AG08395 (cell line): Measurements from ENCODE around the gene COQ5.
A peak's percentile ranks its signal among the peaks of the same experiment; 100 is the strongest.
"Not testable (repeated sequence)": the region's sequence is repeated elsewhere in the genome, so short reads cannot be mapped to it uniquely, and the experiment has no call there.

Source experiments
- DNase-seq: peaks from one replicate; pipeline ENCODE4 v3.0.0; 2012; ENCODE audit warnings: mixed read lengths, low spot score

The COQ5 gene, protein sequence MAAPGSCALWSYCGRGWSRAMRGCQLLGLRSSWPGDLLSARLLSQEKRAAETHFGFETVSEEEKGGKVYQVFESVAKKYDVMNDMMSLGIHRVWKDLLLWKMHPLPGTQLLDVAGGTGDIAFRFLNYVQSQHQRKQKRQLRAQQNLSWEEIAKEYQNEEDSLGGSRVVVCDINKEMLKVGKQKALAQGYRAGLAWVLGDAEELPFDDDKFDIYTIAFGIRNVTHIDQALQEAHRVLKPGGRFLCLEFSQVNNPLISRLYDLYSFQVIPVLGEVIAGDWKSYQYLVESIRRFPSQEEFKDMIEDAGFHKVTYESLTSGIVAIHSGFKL

DNA sequence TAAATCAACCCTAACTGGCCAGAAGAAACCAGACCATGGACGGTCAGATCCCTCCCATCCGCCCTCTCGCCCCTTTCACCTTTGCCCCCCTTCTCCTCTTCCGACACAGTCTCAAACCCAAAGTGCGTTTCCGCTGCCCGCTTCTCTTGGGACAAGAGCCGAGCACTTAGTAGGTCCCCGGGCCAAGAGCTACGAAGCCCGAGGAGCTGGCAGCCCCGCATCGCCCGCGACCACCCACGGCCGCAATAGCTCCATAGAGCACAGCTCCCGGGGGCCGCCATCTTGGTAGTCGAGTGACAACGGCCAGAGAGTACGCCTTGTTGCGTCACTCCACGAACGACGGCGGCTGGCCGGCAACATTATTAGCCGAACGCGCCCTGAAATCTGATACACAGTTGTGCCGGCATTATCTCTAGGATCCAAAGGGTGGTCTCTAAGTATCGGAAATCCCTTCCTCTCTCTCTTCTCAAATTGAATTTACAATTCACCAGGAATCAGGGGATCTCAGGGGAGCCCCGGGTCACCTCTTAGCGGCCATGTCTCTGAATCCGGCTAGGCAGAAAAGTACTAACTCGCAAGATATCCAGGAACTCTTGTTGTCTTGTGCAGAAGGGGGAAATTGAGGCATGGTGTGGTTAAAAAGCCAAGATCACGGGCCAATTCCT, at the start of gene COQ5:
TSS of gene COQ5 (minus strand) at position 298 of the 665 bp plus-strand sequence. CDS start at position 281, 17 bp downstream.
- peak; percentile 86 for DNase-seq

DNA sequence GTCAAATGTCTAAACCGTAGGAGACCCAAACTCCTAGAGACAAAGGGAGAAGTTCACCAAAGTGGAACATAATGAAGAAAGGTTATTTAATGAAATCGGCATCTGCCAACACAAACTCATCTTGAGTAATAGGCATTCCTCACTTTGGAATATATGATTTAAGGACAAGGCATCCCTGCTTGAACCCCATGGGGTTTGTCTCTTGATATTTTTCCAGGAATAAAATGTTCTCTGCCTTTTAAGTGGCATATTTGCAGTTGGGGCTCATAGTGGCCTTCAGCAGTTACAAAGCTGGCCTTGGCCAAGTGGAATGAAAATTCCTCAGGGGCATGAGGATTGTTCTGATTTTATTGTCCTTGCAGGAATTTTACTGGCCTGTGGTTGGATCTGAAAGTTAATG, 45.1 kb upstream of the COQ5 start:
- DNase-seq: no peak

DNA sequence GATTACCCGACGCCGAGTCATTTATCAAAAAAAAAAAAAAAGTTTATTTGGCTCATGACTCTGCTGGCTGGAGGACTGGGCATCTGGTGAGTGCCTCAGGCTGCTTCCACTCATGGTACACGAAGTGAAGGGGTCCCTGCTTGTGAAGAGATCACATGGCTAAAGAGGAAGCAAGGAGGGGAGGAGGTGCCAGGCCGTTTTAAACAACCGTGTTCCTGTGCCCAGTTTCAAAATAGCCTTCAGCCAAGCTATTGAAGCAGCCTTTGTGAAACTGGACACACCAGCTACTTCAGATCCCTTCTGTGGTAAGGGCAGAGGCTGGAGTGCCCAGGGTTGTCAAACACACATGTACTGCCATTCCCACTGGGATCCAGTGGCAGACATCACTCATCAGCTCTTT, 44.6 kb upstream of the COQ5 start:
- no peak for DNase-seq

DNA sequence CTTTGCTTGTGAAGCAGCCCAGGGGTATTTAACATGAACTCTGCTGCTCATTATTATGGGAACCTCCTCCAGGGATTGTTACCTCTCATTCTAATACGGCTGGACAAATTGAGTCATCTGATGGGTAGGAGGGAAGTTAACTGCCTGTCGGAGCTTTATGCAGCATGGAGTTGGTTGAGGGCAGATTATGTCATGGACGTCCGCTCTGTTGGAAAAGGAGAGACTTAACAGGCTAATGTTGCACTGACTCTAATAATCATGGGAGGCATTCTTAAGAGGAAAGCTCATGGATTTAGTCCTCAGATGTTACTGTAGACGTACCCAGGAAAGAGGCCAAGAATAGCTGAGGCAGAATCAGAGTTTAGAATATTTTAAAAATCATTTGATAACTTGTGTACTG, 42.3 kb upstream of the COQ5 start:
- DNase-seq: no peak

DNA sequence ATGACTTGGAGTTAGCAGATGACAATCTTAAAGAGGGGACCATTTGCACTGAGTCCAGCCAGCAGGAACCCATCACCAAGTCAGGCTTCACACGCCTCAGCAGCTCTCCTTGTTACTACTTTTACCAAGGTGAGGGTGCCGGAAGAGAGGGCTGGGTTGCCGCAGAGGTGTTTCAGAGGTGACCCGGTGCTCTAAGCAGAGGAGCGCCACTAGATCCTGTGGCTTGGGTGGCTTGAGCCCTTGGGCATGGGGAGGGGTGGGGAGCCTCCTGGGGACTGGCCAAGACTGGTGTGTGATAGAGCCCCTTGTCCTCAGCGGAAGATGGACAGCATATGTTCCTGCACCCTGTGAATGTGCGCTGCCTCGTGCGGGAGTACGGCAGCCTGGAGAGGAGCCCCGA, 34.5 kb upstream of the COQ5 start:
- DNase-seq: no peak

DNA sequence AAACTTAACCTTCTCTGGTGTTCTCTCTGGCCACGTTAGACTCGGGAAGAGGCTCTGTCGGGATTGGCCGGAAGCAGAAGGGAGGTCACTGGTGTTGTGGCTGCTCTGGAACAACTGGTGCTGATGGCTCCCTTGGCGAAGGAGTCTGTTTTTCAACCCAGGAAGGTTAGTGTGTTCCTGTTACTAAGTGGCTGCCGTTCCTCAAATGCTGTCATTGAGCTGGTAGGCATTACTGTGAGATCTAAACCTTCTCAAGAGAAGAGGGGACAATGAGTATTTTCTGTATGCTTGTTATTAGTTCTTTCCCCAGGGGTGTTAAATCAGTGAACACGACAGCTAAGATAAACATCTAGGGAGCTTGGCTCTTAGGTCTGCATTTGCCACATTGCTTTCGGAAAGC, 33.9 kb upstream of the COQ5 start:
- DNase-seq: no peak

DNA sequence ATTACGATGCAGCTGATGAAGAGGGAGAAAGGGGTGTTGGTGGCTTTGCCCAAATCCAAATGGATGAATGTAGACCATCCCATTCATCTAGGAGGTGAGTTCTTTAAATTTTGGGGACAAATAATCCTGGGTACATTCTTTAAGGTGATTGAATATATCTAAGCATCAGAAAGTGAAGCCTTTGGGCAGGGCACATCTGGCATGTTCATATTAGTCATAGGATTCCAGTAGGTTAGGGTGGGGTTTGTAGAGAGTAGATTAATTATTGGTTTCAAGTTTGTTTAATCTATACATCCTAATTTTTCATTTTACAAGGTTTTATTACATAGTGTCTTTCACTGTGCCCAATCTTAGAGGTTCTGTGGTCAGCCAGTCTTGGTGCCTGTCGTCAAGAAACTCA, 28.6 kb upstream of the COQ5 start:
- no peak for DNase-seq

DNA sequence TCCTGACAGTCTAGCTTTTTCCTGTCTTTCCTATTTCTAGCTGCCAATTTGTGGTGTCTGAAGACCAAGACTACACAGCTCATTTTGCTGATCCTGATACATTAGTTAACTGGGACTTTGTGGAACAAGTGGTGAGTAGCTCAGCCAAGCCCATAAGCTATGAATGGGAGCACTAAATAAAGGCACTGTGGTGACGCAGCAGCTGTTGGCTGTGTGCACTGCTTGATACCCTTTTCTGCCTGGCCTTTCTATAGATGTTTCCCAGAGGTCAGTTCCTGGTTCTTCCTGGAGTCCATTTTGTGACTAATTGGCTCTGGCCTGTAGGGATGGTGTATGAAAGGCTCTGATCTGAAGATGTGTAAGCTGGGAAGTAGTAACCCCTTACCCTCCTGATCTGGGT, 25.7 kb upstream of the COQ5 start:
- no peak for DNase-seq

DNA sequence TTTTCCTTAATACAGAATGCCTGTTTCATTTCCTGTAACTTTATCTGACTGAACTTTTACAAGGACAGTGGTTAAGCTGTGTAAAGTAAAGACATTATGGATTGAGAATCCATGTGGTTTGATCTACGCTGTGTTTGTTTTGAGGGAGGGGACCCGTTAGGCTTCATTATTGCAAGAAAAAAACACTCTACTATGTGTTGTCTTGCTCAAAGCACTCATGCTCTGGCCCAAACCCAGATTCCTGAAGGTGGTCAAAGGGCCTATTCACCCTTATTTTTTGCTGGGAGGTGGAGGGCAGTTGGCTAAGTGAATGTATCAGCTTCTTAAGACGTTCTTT, 17.1 kb upstream of the COQ5 start:
- no peak for DNase-seq

DNA sequence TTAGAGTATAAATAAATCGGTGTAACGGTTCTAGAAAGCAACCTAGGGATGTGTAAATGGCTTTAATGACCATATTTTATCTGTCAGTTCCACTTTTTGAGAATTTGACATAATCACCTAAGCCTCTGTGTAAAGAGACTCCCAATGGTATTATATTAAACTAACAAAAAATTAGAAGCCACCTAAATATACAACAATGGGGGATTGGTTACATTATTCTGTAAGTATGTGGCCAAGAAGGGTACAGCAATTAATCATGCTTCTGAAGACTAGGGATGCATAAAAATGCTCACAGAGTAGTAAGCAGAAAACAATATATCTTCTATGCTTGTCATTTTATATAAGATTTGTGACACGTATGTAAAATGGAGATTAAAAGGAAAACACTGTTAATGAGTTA, 15.7 kb upstream of the COQ5 start:
- DNase-seq: no peak

DNA sequence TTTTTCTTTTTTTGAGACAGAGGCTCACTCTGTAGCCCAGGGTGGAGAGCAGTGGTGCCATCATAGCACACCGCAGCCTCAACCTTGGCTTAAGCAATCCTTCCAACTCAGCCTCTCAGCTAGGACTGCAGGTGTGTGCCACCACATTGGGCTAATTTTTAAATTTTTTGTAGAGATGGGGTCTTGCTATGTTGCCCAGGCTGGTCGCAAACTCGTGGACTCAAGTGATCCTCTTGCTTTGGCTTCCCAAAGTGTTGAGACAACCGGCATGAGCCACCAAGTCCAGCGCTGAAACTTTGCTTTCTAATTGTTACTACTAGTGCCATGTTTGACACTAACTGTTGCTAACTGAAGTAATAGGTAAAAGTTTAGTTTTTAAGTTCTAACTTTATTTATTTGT, 13.2 kb upstream of the COQ5 start:
- no peak for DNase-seq

DNA sequence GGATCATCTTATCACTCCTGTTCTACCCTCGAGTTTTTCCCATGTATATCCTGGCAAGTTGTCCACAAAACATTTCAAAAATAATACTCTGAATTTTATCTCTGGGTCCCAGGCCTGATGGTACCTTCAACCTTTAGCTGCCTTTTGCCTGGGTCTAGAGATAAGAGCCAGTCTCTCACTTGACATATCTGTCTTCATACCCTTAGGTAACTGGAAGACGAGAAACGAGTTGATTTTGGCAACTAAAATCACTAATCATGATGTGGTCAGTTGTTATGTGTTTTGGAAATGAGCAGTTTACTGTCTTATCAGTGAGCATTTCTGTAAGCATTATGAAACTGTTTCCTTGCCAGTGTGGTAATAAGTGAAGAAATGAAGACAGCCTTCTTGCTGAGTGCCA, 11.5 kb upstream of the COQ5 start:
- DNase-seq: no peak

DNA sequence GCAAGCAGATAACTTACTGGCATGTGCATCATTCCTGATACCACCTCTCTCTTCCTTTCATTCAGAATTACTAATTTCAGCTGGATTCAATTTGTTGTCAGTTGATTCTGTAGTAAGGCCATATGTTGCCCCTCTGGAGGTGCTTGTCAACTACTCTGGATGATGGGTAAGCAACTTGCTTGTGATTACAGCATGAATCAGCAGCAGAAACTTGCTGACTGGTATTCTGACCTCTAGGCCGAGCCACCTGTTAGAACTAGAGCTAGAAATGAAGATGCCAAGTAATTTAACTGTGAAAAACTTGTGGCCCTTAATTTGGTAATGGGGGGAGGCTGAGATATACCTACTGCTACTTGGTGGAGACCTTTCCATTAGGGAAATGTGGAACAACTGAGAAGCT, 10.3 kb upstream of the COQ5 start:
- DNase-seq: peak; percentile 28

DNA sequence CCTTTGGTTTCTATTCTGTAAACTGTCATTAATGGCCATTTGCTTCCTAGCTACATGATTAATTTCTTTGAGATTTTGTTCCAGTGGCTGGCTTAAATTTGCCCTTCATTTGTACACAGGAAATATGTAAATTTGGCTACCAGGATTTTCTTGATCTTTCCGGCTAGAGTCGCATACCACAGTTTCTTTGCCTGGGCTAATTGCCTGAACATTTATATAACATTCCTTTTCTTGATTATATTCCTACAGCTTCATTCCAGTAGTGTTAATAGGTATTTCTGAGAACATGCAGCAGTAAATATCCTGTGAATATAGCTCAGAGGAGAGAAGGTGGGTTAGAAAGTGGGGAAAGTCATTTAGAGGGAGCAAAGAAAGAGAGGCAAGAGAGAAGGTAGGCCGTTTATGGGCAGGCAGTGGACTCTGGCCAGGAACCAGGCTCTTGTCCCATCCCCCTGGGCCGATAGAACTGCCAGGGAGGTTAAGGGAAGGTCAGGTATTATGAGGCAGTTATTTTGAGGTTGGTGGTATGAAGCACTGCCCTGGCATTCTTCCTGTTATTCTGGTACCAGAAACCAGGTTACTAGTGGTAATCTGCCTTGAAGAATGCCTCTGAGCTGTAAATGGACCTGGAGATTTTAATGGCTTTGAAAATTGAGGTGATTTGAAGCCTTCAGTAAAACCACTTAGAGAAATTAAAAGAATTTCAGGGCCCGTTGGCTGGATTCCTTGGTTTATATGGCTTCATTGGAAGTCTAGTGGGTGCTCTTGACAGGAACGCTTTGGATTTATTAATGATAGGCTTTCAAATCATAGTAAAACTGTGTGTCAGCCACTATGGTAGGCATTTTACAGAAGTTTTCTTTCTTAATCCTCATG, 9.6 kb upstream of the COQ5 start:
- DNase-seq: peak; percentile 49

DNA sequence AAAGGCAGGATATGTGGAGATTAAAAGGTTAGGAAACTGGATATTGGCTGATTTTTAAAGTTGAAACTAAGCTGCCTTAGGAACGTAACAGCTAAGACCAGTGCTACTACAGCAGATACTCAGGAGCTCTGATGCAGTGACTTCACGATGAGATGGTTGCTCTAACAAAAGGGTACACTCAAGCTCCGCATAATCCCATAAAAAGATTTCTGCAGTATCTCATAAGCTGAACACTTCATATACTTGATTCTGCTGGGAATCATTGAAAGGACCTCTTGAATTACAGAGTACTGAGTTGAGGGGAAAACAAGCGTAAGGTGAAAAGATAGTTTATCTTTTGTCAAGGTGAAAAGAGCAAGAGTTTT, 8.9 kb upstream of the COQ5 start:
- DNase-seq: no peak

DNA sequence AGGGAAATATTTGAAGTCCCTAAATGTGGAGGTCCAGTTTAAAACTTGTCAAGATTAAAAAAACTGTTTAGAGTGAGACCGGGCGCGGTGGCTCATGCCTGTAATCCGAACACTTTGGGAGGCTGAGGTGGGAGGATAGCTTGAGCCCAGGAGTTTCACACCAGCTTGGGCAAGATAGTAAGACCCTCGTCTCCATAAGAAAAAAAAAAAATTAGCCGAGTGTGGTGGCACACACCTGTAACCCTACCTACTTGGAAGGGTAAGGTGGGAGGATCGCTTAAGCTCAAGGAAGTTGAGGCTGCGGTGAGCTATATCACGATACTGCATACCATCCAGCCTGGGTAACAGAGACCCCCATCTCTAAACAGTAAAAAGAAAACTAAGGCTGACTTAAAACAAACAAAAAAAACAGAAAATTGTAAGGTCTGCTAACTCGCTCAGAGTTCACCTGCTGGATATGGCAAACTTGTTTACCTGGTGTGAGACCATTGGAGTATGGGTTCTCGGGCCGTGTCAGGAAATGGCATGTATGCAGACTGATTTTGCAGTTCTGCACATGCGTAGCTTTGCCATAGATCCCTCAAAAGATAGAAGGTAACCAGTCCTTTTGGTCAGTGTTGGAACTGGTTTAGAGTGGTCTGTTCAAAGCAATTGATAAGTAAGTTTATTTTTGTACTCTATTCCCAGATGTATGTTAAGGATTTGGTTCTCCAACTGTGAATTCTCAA, 7.3 kb upstream of the COQ5 start:
- DNase-seq: no peak

DNA sequence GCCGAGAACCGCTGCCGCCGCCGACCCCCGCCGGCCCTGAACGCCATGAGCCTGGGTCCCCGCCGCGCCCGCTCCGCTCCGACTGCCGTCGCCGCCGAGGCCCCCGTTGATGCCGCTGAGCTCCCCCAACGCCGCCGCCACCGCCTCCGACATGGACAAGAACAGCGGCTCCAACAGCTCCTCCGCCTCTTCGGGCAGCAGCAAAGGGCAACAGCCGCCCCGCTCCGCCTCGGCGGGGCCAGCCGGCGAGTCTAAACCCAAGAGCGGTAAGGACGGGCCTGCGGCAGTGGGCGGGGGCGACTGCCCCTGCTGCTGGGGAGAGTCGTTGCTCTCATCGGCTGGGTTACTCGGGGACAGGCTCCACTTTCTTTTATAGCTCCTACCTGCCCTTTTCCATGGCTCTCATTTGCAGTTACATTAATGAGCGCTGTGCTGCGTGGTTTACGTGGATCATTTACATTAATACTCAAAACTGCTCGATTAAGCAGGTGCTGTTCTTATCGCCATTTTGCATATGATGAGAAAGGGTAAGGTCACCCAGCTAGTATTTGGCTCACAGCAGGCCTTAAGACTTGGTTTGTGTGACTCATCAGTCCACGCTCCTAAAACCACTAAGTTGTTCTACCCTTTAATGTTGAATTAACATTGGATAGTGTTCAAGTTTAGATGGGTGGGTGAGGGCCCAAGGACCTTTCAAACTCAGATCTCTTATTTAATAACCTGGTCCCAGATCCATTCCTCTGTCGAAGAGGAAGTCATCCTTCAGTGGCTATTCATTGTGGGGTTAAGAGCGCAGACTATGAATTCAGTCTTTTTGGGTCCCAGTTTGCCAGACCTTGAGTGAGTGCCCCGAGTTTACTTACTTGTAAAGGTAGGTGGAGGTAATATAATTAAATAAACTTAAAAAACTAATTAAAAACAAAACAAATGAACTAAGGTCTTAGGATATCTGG, 6.0 kb upstream of the COQ5 start:
- DNase-seq: peak; percentile 66

DNA sequence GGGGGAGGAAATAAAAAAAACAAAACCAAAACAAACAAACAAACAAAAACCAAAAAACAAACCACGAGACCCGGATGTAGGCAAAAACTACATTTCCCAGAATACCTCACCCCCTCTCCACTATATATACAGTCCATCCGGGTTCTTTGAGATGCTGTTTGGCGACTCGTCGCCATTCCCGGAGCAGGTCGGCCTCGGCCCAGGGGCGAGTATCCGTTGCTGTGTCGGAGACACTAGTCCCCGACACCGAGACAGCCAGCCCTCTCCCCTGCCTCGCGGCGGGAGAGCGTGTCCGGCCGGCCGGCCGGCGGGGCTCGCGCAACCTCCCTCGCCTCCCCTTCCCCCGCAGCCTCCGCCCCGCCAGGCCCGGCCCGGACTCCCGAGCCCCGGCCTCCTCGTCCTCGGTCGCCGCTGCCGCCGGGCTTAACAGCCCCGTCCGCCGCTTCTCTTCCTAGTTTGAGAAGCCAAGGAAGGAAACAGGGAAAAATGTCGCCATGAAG, 5.3 kb upstream of the COQ5 start, which contains the start of gene RNF10:
TSS of gene RNF10 (plus strand) at position 154 of the 500 bp plus-strand sequence. CDS start 456 bp downstream, outside the sequence.
- DNase-seq: peak; percentile 93

DNA sequence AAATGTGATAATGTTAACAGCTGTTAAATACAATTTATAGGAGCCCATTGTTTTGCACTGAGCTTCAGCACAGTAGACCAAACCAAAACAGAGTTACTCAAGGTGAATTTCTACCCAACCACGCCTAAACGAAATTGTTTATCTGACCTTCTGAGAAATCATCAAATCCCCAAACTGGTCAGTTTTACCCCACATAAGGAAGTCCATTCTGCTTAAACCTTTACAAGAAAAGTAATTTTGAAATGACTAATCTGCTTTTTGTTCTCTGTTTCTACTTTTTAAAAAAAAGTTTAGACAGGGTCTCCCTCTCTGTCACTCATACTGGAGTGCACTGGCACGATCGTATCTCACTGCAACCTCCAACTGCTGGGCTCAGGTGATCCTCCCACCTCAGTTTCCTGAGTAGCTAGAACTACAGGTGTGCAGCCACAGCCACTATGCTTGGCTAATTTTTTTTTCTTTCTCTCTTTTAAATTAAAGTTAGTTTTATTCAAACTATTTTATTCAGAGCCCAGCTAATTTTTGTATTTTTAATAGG, 3.8 kb upstream of the COQ5 start:
- no peak for DNase-seq

DNA sequence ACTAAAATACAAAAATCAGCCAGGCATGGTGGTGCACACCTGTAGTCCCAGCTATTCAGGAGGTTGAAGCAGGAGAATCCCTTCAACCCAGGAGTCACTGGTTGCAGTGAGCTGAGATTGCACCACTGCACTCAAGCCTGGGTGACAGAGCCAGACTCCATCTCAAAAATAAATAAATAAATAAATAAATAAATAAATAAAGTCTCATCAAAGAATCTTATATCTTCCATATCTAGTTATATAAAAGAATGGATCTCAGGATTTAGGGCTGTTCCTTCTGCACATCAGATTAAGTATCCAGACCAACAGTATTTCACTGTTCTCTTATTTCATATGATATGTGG, 1.4 kb upstream of the COQ5 start:
- DNase-seq: not testable (repeated sequence)
